ENCODE results near the gene APELA.
"Not testable (repeated sequence)": the region's sequence is repeated elsewhere in the genome, so short reads cannot be mapped to it uniquely, and the experiment has no call there.

APELA gene

DNA sequence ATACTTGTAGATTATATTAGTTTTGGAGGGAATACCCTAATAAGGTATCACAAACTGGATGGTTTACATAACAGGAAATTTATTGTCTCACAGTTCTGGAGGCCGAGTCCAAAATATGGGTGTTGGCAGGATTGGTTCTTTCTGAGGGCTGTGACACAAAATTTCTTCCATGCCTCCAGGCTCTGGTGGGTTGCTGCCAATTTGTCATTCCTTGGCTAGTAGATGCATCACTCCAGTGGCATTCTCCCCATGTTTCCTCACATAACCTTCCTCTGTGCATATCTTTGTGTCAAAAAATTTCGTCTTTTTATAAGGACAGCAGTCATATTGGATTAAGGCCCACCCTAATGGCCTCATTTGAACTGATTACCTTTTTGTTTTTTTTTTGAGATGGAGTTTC is 49.3 kb downstream of the APELA start:
- DNase-seq (ENCODE audit: low spot score), result no peak

DNA sequence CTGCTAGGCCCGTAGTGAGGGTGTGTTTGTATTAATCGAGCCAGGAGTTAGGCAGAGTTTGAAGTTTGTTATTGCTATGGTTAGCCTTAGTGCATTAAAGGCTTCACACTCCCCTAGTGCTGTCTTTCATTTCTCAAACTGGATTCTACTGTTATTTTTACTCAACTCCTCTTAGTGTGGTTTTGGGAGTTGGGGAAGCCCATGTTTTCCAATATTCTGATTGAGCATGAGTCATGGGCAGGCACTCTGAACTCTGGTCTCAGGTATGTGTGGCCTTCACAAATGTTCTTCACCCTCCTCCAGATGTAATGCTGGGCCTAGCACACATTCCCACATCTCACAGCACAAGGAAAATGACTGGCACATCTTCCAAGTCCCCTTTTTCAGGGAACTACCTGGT is 50.1 kb downstream of the APELA start:
- DNase-seq (ENCODE audit: low spot score), result not testable (repeated sequence)

DNA sequence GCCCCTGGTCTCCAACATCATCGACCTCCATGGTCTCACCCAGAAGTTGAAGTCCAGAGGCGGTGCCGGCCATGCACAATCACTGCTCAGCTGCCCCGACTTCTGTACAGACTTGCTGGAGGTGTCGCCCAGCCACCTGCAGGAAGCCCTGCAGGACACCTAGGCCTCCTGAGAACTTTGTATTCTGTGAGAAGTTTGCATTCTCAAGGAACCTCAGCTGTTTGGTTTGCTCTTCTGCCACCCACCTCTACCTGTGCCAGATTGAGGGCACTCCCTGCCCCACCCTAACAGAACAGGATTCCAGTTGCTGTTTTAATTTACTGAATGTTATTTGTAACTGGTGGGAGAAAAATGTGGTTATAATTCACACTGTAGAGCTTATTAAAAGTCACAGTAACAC is 53.7 kb downstream of the APELA start:
- DNase-seq (ENCODE audit: low spot score), result no peak

DNA sequence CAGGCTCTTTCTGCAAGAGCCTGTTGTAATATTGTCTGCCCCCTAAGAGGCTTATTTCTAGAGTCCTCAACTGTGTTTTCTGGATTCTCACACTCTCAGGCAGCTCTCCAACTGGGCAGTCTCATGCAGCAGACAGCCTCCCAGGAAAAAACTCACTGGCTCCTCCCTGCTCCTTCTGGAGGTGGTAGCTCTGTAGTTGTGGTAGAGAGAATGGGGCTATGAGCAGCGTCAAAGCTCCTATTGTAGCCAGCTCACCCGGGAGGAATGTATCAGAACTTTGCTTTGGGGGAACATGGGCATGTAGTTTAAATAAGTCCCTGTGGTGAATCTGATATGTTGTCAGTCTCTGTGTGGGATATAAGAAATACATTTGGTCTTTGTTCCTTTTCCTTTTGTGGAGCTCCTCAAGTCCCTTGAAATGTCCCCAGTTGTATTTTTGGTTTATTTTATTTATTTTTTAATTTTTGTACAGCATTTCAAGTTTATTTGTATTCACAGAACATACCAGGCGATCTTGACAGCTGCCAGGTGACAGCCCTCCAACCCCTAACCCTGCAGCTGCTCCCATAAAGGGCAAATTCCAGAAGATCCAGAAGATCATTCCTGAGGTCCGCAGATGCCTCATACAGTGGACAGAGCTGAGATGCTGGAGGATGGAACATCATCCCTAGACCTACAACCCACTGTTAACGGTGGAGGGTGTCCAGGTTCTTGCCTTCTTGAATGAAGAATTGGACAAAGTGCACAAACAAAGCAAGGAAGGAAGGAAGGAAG is 54.8 kb downstream of the APELA start:
- DNase-seq (ENCODE audit: low spot score), result no peak

DNA sequence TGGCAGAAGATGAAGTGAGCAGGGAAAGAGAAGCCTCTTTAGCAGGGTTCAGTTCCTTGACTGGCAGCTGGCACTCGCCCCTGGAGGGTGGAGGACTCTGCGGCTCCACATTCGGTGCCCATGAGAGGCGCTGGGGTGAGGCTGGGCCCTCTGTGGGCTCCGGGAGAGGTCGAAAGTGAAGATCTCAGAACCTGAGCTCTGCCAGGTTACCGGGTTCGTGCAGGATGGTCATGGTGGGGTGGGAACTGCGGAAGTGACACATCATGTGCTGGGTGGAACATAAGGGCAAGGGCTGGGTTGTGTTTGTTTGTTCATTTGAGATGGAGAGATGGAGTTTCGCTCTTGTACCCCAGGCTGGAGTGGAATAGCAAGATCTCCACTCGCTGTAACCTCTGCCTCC is 56.3 kb downstream of the APELA start:
- no peak for DNase-seq (ENCODE audit: low spot score)

DNA sequence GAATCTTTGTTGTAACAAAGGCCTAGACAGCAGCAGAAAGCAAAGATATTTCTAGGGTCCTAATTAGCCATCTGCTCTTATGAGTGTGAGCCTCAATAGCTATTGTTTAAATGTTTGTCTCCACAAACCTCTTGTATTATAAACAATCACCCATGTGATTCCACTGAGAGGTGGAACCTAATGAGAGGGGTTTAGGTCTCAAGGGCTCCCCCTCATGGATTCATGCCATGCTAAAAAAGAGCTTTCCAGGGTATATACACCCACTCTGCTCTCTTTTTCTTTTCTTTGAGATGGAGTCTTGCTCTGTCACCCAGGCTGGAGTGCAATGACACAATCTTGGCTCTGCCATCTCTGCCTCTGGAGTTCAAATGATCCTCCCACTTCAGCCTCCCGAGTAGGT is 58.4 kb downstream of the APELA start:
- no peak for DNase-seq (ENCODE audit: low spot score)

DNA sequence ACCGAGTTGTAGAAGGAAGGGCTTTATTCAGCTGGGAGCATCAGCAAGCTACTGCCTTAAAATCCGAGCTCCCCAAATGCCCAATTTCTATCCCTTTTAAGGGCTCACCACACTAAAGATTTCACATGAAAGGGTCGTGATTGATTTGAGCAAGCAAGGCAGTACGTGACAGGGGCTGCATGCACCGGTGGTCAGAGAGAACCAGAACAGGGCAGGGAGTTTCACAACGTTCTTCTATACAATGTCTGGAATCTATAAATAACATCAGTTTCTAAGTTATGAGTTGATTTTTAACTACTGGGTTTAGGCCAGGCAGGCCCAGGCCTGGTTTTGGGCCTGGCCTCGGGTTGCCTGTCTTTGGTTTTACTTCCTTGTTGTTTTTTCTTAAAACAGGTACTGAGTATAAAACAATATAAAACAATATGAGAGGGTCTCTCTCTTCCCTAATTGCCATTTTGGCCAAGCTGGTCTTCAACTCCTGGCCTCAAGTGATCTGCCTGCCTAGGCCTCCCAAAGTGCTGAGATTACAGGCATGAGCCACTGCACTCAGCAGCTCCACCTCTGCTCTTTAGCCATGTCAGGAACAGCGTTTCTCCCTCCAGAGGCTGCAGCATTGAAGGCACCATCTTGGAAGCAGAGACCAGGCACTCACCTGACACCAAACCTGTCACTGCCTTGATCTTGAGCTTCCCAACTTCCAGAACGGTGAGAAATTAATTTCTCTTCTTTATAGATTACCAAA is 59.1 kb downstream of the APELA start:
- not testable (repeated sequence) for DNase-seq (ENCODE audit: low spot score)

DNA sequence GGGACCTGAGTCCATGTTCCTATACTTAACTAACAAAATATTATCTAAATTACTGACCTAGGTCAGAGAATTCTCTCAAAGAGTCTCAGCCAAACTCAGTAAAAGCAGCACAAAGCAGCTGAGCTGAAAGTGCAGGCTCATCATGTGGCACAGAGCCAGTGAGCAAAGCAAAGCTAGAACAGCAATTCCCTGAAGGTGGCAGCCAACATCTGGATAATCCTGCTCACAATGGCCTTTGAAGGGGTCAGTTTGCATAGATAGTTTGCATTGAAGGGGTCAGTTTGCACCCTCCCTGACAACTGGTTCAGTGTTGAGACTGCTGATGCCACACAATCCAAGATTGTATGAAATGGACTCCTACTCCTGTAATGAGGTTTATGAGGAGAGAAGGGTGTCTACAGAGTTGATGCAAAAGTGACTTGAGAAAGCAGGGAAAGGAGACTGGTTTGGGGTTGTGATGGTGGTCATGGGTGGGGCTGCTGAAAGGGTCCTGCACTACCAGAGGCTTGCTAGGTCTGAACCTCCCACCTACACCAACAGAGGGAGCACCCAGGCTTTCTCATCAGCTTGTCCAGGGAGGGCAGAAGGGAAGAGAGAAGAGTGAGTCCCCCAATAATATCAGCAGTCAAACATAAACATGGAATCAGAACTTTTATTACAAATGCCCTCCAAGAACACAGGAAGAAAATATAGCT is 60.7 kb downstream of the APELA start:
- no peak for DNase-seq (ENCODE audit: low spot score)

DNA sequence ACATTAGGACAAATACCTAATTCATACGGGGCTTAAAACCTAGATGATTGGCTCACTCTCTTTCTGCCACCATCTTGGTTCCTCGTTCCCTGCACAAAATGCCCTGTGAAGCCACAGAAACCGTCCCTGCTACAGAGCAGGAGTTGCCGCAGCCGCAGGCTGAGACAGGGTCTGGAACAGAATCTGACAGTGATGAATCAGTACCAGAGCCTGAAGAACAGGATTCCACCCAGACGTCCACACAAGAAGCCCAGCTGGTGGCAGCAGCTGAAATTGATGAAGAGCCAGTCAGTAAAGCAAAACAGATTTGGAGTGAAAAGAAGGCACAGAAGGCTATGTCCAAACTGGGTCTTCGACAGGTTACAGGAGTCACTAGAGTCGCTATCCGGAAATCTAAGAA is 66.2 kb downstream of the APELA start:
- no peak for DNase-seq (ENCODE audit: low spot score)

DNA sequence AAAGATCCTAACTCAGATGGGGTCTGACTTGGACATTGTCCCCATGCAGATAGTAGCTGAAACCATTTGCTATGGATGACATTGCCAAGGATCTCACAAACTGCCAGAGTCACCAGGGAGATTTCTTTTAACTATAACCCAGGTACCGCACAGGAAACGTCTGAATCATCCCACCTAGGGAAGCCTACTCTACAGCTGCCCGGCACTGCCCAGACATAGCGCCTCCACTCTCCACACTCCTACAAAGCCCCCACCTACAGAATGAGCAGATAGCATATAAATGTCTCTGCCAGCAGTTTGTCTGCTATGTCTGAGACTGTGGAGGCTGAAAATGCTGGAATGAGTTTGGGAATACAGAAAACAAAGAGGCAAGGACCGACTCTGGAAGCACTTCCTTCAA is 68.2 kb downstream of the APELA start:
- DNase-seq (ENCODE audit: low spot score), result no peak

DNA sequence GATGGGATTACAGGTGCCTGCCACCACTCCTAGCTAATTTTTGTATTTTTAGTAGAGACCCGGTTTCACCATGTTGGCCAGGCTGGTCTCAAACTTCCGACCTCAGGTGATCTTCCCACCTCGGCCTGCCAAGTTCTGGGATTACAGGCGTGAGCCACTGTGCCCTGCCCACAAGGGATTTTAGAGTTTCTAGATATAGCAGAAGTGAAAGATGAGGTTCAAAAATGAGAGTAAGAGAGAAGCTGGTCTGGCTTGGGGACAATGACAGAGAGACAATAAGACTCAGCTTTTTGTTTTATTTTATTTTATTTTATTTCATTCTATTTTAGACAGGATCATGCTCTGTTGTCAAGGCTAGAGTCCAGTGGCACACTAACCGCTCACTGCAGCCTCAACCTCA is 69.8 kb downstream of the APELA start:
- no peak for DNase-seq (ENCODE audit: low spot score)
